C4-2B (cell line): ENCODE data around the gene HOXC6.

Experiments used
- CTCF ChIP-seq: fragments of 450-650 bp; conservative IDR thresholded peaks from 2 replicates; pipeline ENCODE4 v1.5.1; 2017; ENCODE audit warnings: mild to moderate bottlenecking
- ZFX ChIP-seq: fragments of 450-650 bp; IDR thresholded peaks from 2 replicates; pipeline ENCODE4 v1.6.1; 2017

GRCh38 chr12:54041097-54041690 is 13.0 kb downstream of the HOXC6 start:
- no peak for TF ChIP-seq CTCF
- no peak for TF ChIP-seq ZFX
